ENCODE measurements around the gene ACYP2.

The ACYP2 gene

DNA sequence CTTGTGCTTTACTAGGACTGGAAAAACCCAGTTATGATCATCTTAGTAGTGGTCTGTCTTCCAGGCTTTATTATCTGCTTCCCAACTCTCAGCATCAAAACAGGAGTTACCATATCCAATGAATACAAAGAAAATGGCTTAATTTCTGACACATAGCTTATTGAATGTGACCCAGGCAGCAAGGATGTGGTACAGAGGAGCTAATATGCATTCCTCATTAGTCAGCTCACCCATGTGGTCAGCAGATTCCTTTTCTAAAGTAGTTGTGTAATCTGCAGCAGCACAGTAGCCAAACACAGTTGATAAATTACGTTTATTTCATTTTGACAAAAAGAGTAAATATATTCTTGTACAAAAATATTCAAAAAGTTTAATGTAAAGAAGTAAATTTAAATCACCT is 97.0 kb downstream of the ACYP2 start:
- DNase-seq (ENCODE audit: low spot score): no peak

DNA sequence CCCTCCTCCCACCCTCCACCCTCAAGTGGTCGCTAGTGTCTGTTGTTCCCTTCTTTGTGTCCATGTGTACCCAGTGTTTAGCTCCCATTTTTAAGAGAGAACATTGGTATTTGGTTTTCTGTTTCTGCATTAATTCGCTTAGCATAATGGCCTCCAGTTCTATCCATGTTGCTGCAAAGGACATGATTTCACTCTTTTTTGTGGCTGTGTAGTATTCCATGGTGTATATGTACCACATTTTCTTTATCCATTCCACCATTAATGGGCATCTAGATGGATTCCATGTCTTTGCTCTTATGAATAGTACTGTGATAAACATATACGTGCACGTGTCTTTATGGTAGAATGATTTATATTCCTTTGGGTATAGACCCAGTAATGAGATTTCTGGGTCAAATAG is 97.7 kb downstream of the ACYP2 start:
- DNase-seq (ENCODE audit: low spot score): no peak

DNA sequence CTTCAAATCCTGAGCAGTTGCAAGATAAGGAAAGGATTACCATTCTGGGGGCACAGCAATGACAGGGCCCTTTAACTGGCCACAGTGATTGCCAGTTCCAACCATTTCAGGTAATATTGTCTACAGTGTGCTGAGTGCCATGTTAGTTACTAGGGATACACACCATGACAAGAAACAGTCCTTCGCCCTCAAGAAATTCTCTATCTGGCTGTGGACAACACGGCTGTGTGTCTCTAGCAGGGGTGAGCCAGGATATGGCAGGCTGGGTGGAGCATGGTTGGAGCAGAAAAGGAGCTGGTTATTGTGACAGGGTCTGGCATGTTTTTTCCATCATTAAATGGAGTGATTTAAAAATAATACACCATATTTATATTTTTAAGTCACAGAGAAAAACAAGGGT is 109.6 kb downstream of the ACYP2 start:
- DNase-seq (ENCODE audit: low spot score): no peak

DNA sequence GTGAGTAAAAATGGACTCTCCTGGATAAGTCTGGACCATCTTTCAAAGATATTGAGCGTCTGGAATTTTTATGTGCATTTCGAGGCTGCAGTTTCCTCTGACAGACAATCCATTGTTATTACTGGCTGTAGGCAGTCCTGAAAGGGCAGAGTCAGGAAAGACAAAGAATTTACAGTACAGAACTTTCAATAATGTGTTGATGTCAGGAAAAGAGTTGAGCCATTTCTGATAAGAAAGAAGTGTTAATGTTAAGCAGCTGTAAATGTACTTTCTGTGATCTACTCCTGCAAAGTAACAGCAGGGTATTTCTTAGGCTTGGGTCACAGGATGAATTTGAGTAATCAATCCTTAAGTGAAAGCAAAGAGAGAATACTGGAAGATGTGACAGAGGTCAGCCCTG is 110.8 kb downstream of the ACYP2 start:
- no peak for DNase-seq (ENCODE audit: low spot score)

DNA sequence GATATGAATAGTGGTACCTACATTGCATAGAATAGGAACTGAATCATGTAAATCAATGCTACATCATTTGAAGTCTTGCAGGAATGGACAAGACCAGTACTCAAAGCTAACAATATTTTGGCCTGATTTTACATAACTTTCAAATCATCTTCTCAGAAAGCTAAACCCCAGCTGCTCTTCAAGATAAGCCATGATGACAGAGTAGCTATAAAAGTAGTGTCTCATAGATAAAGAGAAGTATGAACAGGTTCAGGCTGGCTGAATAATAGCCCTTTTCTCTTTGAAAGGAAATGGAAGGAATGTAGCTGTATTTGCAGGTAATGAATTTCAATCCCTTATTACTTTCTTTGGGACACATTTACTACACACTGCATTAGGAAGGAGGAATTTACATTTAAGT is 112.4 kb downstream of the ACYP2 start:
- DNase-seq (ENCODE audit: low spot score): no peak

DNA sequence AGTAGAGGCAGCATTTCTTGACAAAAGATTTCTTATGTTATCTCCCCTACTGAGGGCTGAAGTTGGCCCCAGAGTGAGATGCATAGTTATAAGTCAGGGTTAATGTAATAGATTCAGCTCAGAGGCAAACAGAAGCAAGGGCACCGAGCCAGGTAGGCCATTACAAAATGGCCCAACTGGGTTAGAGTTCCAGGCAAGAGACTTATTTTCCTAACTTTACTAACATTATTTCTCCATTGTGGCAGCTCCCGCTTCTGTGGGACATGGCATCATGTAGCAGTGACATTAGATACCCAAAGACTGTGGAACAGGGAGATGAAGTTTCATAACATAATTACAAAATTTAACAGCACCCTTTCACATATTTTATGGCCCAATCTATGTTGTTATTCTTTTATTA is 113.5 kb downstream of the ACYP2 start:
- no peak for DNase-seq (ENCODE audit: low spot score)

DNA sequence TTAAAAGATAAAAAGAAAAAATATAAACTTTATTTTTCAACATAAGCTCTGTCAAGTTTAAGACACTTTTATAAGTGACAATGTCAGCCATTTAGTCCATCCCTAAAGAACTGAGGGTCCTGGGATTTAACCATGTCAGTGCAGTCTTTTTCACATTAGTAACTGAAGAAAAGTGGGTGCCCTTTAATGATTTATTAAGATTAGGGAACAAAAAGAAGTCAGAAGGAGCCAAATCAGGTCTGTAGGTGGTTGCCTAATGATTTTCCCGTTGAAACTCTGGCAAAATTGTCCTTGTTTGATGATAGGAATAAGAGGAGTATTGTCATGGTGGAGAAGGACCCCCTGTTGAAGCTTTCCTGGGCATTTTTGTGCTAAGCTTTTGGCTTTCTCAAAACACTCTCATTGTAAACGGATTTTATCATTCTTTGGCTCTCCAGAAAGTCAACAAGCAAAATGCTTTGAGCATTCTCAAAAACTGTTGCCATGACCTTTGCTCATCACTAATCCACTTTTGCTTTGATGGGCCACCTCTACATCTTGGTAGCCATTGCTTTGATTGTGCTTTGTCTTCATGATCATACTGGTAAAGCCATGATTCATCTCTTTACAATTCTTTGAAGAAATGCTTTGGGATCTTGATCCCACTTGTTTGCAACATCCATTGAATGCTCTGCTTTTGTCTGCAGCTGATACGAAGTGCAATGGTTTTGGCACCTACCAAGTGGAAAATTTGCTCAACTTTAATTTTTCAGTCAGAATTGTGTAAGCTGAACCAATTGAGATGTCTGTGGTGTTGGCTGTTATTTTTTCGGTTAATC is 118.6 kb downstream of the ACYP2 start:
- DNase-seq (ENCODE audit: low spot score): no peak

DNA sequence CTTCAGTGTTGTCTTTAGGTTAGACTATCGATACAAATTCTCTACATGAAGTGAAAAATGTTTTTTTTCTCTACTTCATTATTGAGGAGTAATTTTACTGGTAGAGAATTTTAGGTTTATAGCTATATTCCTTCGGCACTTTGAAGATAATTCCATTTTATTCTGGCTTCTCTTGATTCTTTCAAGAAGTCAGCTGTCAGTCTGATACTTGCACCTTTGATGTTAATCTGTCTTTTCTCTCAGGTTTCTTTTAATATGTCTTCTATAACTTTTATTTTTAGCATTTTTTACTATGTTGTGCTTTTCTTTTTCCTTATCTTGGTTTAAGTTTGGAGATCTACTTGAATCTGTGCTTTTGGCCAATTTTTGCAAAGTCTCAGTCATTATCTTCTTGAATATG is 122.0 kb downstream of the ACYP2 start:
- DNase-seq (ENCODE audit: low spot score): no peak

DNA sequence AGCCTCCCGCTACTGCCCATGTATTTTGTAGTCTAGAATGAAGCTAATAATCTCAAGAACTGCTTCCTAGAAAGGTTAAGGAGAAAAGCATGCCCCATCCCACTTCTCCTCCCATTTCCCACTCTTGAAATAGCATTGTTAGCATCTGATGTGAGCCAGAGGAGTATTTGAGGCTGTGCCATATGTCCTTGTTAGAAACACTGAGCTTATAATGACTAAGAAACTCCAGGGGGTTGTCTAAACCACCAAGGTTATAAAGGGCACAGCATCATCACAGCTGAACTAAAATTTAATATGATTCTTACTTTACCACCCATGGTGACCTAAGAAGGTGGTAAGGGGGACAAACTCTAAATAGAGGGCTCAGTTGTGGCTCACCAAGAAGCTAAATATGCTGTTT is 124.0 kb downstream of the ACYP2 start:
- DNase-seq (ENCODE audit: low spot score): no peak

DNA sequence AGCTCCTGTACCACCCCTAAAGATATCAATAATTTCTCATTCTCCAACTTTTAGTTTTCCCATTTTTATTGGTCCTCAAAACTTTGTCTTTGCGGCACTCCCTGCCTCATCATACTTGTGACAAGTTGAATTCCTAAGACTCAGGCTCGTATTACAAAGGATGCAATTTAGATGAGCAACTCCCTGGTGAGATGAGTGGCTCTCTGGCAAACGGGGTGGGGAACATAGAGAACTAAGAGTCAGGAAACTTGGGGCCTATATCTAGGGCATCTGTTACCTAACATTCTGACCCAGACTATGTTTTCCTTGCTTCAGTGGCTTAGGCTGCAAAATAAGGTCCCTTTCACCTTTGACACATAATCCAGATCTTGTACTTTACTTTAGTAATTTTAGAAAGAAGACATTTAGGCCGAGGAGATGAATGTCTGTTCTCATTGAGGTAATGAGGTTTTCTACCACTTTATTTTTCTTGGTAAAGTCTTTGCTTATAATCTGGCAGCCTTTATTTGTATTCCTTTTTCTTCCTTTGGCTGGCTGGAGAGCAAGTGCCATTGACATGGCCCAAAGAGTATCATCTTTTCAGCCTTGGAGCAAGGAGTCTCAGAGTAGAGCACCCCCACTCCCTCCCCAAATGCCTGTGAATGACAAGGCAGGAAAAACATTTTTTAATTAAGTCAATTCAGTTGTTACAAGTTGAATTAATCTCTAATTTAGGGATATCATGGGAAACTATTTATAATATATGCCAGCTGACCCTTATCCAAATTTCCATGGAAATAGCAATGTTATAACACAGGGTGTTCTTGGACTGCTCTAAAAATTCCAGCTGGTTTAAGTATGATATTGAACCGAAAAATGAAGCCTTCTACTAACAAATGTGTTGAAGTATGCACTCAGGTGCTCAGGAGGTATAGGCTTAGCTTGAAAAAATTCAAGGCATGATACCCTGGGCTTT is 125.4 kb downstream of the ACYP2 start:
- DNase-seq (ENCODE audit: low spot score): no peak

DNA sequence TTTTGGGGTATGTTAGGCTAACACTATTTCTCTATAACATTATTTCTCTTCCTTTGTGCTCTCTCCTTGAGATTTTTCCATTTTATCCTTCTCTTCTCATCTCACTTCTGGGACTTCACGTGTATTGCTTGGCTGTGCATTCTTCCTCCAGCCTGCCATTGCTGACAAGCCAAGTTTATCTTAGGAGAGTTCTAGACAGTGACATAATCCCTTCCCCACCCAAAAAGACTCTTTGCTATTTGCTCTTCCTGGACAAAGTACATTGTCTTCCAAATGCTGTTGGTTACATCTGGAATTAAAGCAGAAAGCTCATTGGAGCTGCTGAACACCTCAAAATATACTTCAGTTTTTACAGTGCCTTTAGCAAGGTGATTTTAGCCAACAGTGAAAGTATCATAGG is 131.7 kb downstream of the ACYP2 start:
- no peak for DNase-seq (ENCODE audit: low spot score)

DNA sequence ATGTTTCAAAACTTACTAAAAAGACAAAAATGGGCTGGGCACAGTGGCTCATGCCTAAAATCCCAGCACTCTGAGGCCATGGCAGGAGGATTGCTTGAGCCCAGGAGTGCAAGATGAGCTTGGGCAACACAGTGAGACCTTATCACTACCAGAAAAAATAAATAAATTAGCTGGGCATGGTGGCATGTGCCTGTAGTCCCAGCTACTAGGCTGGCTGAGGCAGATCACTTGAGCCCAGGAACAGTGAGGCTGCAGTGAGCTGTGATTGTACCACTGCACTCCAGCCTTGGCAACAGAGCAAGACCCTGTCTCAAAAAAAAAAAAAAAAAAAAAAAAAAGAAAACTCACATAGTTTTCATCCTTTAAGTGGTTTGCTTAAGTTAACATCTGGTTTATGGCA is 134.2 kb downstream of the ACYP2 start:
- DNase-seq (ENCODE audit: low spot score): no peak

DNA sequence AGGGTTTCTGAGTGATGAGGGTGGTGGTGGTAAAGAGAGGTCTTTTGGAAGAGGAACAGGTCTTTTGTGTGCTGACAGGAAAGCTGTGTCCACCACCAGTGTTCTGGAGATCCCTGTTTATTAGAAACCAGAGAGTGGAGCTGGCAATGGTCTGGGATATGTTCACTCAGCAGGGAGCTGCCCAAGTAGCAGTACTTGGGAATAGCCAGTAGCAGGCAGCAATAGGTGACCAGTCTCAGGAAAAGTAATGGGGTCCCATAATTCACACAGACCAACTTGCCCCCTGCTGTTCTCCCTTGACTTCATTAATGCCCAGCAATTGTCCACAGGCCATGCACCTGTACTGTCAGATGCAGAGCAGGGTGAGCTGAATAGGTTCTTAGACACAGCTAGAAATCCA is 138.8 kb downstream of the ACYP2 start:
- DNase-seq (ENCODE audit: low spot score): no peak

DNA sequence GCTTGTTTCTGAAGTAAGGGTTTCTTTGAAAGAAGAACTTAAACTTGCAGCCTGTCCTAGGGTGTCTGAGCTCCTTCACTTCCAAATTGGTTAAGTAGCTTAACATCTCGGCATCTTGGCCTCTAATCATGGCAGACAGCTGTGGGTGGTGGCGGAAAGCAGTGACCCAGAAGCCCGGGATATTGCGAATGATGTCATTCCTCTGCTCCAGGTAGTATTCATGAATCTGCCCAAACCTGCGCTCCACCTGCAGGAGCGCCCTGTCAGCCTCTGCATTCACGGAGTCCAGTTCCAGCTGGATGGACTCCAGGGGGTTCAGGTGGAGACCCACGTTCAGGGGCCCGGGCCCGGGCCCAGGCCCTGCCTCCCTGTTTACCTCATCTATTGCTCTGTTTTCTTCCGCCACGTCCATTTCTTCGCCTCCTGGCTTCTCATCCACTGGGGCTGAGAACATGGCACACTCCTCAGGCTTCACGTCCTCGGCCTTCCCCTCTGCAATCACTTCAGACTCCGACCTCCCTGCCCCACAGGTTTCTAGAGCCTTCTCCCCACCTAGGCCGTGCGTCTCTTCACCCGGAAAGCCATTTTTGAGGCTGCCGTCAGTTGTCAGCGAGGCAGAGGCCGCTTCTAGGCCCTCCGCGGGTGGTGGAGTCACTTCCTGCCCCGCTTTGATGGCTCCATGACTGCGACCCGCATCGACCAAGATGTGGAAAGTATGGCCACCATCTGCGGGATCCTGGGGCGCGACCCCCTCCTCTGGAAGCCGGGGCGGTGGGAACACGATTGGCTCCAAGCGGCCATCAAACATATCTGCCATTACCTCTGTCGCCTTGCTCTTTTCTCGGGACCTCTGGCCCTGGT is 140.0 kb downstream of the ACYP2 start:
- no peak for DNase-seq (ENCODE audit: low spot score)

DNA sequence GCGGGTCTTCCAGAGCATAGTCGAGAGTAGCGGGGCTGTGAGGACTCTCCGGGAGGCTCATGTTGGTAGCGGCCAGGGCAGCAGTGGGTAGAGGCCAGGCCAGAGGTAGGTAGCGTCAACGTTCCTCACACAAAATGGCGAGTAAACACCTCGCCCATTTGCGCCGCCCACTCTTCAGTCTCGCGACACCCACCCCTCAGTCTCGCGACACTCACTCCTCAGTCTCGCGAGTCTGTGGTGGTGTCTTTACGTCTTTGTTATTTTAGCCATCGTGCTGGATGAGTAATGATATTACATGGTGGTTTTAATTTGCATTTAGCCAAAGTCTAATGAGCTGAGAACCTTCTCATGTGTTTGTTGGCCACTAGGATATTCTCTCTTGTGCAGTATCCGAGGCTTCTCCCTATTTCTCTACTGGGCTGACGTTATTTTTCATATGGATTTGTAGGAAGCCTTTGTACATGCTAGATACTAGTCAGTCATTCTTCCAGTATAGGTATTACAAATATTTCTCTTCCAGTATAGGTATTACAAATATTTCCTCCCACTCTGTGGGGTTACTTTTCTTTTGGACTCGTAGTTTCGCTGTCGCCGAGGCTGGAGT is 140.8 kb downstream of the ACYP2 start, which contains the start of gene TSPYL6:
TSPYL6 (minus strand) TSS at position 139 of the 604 bp plus-strand sequence; CDS start at position 61, 78 bp downstream.
- no peak for DNase-seq (ENCODE audit: low spot score)

DNA sequence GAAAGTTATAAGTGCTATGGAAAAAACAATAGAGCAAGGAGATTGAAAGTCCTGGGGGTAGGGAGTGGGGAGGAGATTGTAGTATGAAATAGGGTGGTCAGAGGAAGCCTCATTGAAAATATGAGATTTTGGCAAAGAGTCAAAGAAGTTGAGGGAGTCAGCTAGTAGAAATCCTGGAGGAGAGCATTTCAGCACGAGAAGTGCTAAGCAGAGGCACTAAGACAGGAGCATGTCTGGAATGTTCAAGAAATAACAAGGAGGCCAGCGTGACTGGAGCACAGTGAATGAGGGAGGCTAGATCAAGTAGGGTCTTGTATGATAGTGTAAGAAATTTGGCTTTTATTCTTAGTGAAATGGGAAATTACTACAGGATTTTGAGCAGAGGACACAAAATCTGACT is 142.8 kb downstream of the ACYP2 start:
- DNase-seq (ENCODE audit: low spot score): no peak

DNA sequence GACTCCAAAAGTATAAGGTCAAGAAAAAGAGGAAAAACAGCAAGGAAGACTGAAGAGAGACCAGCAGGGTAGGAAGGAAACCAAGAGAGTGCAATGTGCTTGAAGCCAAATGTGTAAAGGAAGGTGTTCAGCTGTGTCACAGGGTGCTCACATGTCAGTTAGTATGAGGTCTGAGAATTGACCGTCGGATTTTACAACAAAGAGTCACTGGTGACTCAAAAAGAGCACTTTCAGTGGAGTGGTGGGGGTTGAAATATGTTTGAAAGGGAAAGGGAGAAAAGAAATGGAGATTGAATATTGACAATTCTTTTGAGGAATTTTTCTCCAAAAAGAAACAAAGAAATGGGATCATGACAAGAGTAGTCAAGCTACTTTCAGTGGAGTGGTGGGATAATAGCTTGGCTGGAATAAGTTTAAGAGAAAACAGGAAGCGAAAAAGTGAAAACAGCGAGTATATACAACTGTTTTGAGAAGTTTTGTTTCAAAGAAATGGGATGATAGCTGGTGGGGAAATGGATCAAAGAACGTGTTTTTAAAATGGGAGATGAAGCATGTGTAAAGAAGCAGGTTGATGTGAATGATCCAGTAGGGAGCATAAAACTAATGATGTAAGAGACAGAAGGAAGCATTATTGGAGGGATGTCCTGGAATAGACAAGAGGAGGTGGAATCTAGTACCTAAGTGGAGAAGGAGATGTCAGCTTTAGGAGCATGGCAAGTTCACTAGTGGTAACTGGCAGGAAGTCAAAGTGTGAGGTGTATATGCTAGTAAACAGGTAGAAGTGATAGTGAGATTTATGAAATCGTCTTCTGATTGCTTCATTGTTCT is 144.2 kb downstream of the ACYP2 start:
- DNase-seq (ENCODE audit: low spot score): no peak

DNA sequence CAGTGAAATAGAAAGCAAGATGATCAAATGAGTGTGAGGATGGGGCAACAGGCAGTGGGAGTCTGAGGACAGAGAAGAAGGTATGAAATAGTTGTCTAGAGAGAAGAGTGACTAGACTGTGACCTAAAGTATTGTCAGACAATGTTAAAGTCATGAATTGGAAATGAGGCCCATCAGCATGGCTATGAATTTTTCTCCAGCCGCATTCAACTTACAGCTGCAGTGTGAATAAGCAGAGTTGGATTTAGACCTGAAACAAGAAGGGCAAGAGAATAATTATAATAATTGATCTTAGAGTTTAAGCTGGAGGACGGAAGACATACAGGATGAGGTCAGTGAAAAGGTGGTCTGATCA is 144.8 kb downstream of the ACYP2 start:
- no peak for DNase-seq (ENCODE audit: low spot score)

DNA sequence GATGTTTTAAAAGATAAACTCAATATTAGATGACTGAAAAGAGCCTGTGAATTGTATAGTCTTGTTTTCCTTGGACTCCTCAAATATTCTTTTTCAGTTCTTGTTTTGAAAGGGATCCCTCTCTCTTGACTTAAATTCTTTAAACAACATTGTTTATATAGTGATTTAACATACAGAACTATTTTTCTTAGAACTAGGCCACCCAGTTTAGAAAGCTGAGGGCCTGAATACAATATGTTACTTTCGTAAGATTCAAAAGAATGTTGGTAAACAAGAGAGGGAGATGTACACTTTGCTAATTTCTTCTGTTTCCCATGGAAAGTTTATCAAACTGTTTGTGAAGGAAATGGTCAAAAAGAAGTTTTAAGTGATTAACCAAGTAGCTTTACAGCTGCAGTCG is 146.1 kb downstream of the ACYP2 start:
- no peak for DNase-seq (ENCODE audit: low spot score)

DNA sequence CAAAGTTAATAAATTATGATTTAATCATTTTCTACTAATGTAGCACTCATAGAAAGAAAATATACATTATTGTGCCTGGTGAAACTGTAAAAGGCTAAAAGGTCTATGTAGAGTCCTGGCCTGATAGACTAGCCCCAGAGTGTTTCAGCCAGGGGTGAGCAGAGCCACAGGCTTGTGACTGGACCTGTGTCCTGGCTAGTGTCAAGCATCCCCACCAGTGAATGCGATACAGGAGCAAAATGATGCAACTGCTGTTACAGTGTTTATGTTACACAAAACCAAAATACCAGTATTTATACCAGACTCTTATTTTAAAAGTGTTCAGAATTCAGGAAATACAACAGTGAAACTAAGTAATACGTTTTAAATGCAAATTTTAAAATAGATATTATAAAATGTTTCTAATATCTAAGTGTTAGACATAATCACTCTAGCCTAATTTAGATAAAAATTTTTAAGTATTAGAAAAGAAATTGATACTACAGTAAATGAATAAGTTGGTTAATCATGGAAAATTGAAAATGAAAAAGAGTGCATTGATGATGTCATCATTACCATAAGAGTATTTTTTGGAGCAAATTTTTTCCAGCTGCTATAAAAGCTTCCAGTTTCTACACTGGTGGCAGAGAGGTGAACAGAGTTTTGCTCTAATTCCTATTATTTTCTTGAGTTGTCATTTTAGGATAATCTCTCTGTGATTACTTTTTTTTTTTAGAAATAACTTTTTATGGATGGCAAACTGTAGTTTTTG is 146.8 kb downstream of the ACYP2 start:
- peak; percentile 9 for DNase-seq (ENCODE audit: low spot score)
